ENCODE data around the gene BRD9.

Gene BRD9

DNA sequence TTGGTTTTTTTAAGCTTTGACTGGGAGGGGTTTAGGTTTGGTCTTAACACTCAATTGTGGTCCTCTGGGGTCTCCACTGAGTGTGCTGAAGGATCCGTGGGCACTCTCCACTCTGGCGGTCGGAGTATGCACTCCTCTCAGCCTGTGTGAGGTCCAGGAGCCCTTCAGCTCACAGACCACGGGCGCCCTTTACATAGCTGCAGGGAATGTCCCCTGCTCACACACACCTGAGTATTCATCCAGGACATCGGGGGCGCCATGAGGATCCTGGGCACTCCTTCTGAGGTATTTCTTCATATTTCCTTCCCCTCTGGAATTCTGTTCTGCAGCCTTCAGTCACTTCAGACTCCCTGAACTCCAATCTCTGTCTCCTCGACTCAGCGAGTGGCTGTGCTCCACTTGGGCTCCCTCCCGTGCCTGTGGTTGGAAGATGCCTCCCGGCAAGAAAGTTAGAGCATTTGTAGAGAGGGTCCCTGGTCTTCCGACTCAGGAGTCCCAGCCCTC, 12.6 kb upstream of the BRD9 start:
- DNase-seq (ENCODE audit: low spot score) (no peak), FAIRE-seq (no peak)

- no peak for FAIRE-seq
- DNase-seq (ENCODE audit: low spot score), result no peak
Measured at GRCh38 chr5:903756-904096, 11.1 kb upstream of the BRD9 start.

- no peak for DNase-seq (ENCODE audit: low spot score)
- no peak for FAIRE-seq
Measured at GRCh38 chr5:902129-902916, 9.7 kb upstream of the BRD9 start.

DNA sequence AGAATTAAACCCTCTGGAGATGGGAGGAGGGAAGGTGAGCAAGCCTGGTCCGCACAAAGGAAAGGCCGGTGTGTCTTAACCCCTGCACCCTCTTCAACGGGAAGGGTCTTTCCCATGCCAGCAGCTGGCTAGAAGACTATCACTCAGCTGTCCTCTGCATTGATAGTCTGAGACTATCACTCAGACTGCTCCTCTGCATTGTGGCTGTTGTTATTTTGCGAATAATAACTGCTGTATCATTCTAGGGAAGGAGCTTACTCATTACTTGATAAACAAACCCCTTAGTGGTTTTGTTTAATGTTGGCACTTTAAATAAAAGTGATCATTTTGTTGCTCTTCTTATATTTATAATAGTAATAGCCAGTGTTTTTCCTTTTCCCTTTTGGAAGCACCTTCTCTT, 8.2 kb upstream of the BRD9 start:
- no peak for DNase-seq (ENCODE audit: low spot score)
- no peak for FAIRE-seq

GRCh38 chr5:893711-894110, 1.1 kb upstream of the BRD9 start:
- FAIRE-seq (no peak), DNase-seq (ENCODE audit: low spot score) (no peak)

DNA sequence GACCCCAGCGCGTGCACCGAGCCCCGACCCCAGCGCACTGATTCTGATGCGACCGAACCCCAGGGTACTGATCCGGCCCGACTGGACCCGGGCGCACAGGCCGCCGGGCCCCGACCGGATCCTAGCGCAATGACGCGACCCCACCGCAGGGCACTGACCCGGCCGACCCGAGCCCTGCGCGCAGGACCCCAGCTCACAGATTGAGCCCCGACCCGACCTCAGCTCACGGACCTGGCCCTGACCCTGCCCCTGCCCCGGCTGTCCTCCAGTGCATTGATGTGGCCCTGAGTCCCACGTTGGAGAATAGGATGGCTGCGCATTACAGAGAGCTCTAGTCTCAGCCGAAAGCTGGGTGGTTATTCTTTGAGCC, 521 bp upstream of the BRD9 start:
- no peak for DNase-seq (ENCODE audit: low spot score)
- FAIRE-seq, result no peak

- DNase-seq (ENCODE audit: low spot score) (peak; percentile 8), FAIRE-seq (no peak)
Measured at GRCh38 chr5:891837-892393, 686 bp downstream of the BRD9 start.

GRCh38 chr5:891117-891836, 1.3 kb downstream of the BRD9 start:
- FAIRE-seq, result peak; percentile 54
- peak; percentile 88 for DNase-seq (ENCODE audit: low spot score)

GRCh38 chr5:889075-889710, 3.4 kb downstream of the BRD9 start:
- no peak for DNase-seq (ENCODE audit: low spot score)
- FAIRE-seq, result no peak

DNA sequence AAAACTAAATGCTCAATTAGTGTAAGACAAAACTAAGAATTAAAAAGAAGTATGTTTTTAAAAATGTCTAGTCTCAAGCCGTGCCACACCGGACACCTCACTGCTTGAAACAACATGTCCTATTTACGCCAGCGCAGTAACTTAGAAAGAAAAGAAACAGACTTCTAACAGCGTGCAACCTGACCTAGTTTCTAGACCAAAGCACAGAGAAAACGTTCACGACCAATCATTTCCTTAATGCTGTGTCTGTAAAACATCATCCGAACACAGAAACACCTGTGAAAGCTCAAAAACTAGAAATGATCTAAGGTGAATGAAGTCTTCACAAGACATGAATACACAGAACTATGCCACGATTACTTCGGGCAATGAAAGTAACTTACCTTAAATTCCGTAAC, 4.0 kb downstream of the BRD9 start:
- FAIRE-seq, result no peak
- DNase-seq (ENCODE audit: low spot score), result no peak

DNA sequence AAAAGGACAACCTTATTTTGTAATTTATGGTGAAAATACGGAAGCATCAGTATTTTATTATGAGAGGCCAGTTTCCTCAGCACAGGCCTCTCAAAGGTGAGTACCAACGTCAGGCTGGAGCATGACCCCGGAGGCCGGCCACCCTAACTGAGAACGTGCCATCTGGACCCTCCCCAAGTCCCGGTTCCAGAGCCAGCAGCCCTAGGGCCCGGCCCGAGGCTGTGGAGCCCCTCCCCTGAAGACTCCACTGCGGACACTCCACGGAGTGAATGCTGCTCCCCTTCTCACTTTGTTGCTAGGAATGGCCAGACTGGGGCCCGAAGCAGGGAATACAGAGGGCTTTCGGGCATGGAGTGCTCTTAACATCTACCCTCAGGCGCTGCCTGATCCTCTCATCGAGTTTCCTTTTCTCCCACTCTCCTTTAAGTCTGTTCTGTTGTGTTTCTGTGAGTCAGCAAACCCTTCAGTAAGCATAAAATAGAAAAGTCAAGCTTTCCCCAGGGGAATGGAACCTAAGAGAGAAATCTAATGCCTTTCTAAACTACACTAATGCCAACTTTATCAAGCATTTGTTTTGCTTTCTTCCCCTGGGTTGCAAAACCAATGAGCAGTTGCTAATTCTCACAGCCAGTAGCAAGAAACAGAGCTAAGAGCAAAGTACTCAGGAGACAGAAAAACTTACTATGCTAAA, 4.5 kb downstream of the BRD9 start:
- DNase-seq (ENCODE audit: low spot score) (no peak), FAIRE-seq (no peak)

DNA sequence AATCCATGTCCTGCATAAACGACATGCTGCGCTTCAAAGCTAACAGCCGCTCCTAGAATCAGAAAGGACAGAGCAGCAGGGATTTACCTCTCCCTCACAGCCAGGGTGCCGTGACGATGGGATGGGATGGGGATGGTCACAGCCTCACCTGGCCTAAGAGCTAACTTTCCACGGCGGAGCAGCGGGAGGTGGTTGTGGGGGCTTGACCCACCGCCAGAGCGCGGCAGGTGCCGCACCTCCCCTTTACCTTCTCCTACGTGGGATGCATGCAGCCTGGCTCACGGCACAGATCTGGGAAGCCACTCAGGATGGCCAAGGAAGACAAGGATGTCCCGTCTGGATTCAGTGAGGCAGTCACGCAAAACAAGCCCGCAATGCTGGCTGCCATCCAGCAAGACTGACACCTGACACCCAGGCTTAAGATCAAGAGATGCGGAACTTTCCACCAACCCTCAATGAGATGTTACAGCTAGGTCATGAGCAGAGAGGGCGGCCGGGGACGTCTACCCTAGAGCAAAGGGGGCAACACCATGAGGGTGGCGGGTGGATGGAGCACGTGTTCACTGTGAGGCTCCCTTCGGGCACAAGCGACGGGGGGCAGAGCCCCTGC, 5.8 kb downstream of the BRD9 start:
- no peak for DNase-seq (ENCODE audit: low spot score)
- no peak for FAIRE-seq

- no peak for FAIRE-seq
- no peak for DNase-seq (ENCODE audit: low spot score)
Measured at GRCh38 chr5:886036-886435, 6.6 kb downstream of the BRD9 start.

DNA sequence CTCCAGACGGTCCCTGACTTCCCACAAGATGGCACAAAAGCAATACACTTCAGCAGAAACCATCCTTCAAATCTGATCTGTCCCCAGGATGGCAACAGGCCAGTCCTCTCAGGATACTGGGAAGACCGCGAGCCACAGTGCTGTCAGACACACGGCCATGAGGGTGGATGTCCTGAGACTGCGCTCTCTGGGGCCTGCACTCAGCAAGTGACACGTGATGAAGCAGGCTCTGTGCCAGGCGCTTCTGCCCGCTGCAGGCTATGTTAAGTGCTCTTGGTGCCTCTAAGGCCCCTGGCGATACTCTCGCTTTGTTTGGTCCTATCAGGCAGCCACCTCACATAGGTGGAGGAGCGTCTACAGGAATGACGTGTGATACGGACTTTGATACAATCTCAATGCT, 7.1 kb downstream of the BRD9 start:
- no peak for FAIRE-seq
- DNase-seq (ENCODE audit: low spot score), result no peak

DNA sequence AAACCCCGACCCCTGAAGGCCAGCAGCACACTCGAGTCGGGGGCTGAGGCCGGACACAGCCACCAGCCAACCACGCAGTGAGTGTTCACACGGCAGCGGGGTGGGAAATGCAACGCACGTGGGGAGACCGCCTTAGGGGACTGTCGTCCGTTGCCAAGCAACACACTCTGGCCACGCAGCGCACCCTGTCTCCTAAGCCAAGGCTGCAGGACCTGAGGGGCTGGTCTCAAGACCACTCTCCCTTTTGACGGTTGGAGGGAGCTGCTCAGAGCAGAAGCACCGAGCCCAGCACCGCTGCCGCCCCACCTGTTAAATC, 7.5 kb downstream of the BRD9 start:
- DNase-seq (ENCODE audit: low spot score) (no peak), FAIRE-seq (no peak)

DNA sequence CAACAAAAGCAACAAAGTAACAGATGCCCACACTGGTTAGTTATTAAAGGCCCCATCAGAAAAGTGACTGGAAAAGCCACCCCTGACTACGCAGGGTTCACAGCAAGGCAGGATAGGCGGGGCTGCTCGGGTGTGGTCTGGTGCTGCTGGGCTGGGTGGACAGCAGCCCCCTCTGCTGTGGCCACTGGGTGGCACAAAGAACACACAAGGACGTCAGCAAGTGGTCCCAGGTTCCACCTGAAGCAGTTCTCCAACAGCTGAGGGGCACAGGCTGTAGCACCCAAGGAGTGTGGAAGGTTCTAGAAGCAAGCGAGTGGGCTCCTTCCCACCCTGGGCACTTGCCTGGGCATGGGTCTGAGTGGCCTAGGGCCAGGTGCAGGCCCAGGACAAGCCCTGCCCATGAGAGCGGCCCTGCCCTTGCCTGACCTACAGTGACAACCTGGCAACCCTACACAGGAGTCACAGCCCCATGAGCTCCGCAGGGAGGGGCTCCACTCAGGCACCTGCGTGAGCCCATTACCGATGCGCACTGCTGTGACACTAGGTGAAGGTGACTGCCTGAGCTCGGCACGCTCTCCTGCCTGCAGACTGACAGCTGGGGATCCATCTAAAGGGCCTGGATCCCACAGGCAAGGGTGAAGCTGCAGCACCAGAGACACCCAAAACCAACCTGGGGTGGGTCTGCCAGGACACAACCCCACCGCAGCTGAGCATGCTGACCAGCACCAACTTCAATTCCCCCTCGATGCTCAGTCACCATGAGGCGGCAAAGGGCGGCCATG, 8.1 kb downstream of the BRD9 start:
- no peak for FAIRE-seq
- DNase-seq (ENCODE audit: low spot score), result no peak

- FAIRE-seq, result no peak
- no peak for DNase-seq (ENCODE audit: low spot score)
Measured at GRCh38 chr5:883475-884181, 9.0 kb downstream of the BRD9 start.

GRCh38 chr5:882253-883183, 10.1 kb downstream of the BRD9 start:
- no peak for DNase-seq (ENCODE audit: low spot score)
- no peak for FAIRE-seq

DNA sequence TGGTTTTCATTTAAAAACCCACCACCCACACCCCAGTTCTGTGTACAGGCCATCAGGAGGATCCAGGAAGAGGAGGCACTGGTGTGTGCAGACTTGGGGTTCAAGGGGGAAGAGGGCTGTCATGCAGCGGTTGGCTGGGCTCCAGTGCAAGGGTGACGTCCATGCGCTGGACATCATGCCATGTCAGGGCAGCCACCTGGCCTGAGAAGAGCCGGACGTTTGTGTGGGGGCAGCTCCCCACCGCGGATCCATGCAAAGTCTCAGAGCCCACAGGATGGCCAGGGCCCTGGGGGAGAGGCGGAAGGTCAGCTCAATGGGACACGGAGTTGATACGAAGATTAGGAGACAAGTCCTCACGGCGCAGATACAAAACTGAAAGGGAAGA, 11.1 kb downstream of the BRD9 start:
- DNase-seq (ENCODE audit: low spot score) (no peak), FAIRE-seq (no peak)
